Body of pancreas (tissue), 4 donors: ENCODE measurements around the gene THSD7A.

Experiments
- POLR2A ChIP-seq, 3 donors: fragments of 450-650 bp; IDR thresholded peaks; one replicate each; pipeline ENCODE4 v1.6.1; 2016; ENCODE audit warnings: antibody characterized with exemption in 3 of 3, mild to moderate bottlenecking in 2 of 3
- TF ChIP-seq, protein P1 (sequence below), 7 experiments: fragments of 450-650 bp in 4 of 7; fragments of 200-600 bp in 3 of 7; sonication (generic) in 3 of 7; IDR thresholded peaks; one replicate each; pipeline ENCODE4 v1.5.1; 2016 to 2019; ENCODE audit warnings: antibody characterized with exemption in 7 of 7

DNA sequence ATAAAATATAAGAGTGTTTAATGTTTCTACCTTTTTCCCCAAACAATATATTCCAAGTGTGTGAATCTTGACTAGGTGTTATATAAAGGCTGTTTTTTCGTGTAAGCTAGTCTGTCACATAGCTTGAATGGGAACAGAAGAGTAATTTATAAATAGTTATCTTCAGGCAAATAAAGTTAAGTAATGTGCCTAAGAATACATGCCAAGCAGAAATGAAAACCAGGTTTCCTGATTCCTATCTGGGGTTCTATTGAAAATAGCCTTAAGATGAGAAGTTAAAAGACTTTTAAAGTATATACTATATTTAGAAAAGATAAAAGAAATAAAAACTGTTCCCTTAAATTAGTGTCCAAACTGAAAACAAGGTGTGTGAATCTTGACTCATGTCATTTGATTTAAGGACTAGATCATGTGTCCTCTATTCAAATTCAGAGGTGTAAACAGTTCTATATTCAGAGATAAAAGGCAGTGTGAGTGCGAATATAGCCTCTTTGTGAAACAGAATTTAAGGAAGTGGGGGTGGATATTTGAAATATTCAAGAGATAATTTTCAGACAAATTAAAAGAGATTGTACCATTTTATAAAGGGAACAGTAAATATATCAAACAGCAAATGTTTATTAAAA lies 247.5 kb downstream of the THSD7A start:
- TF ChIP-seq, protein P1, sequence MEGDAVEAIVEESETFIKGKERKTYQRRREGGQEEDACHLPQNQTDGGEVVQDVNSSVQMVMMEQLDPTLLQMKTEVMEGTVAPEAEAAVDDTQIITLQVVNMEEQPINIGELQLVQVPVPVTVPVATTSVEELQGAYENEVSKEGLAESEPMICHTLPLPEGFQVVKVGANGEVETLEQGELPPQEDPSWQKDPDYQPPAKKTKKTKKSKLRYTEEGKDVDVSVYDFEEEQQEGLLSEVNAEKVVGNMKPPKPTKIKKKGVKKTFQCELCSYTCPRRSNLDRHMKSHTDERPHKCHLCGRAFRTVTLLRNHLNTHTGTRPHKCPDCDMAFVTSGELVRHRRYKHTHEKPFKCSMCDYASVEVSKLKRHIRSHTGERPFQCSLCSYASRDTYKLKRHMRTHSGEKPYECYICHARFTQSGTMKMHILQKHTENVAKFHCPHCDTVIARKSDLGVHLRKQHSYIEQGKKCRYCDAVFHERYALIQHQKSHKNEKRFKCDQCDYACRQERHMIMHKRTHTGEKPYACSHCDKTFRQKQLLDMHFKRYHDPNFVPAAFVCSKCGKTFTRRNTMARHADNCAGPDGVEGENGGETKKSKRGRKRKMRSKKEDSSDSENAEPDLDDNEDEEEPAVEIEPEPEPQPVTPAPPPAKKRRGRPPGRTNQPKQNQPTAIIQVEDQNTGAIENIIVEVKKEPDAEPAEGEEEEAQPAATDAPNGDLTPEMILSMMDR (IDR thresholded peaks at IDR 0.05) = no peak
- no peak for TF ChIP-seq POLR2A (IDR thresholded peaks at IDR 0.05)
